Kidney epithelial cell (primary cell): Measurements from ENCODE around the gene SYVN1. TPM values are rescaled to one million over a fixed set of nuclear protein-coding genes. Genes with fewer than 3 reads are reported as not detected.
A peak's percentile ranks its signal among the peaks of the same experiment; 100 is the strongest.

Experiments used
- DNase-seq: peaks from one replicate; pipeline ENCODE4 v3.0.0-alpha.2; 2010; ENCODE audit warnings: low read depth
- H3K27me3 ChIP-seq: 2 replicates; pipeline ENCODE4 v1.6.0; 2011; ENCODE audit warnings: low read length; ENCODE audit not compliant: control insufficient read depth, insufficient read depth
- H3K36me3 ChIP-seq: 2 replicates; pipeline ENCODE4 v1.5.1; 2011; ENCODE audit warnings: low read length; ENCODE audit not compliant: control insufficient read depth, insufficient read depth
- H3K4me3 ChIP-seq: 2 replicates; pipeline ENCODE4 v1.5.1; 2011; ENCODE audit warnings: low read depth, mild to moderate bottlenecking, control low read depth, low read length
- CTCF ChIP-seq: IDR thresholded peaks from 2 replicates; pipeline ENCODE4 v1.5.1; 2011; ENCODE audit warnings: mild to moderate bottlenecking, moderate library complexity, low read length, control low read depth, inconsistent platforms; ENCODE audit not compliant: insufficient read depth, poor library complexity, severe bottlenecking
- total RNA-seq: library from RNA; depleted of rRNA; stranded (reverse); fragments of >200 nt; gene quantifications from 2 replicates; pipeline ENCODE4 v1.2.3, GENCODE V29; 2015

SYVN1 gene
- total RNA-seq, 1 donor from 2014 or later = 31.0 TPM

- Histone ChIP-seq H3K4me3 (no peak overlapping the region), H3K27me3 (no peaks in the 10 kb centered on the region), H3K36me3 (peaks cover 3% of the 10 kb centered on the region)
- TF ChIP-seq CTCF = no peak
- no peak for DNase-seq
Measured at GRCh38 chr11:65104628-65105027, 29.7 kb downstream of the SYVN1 start.

DNA sequence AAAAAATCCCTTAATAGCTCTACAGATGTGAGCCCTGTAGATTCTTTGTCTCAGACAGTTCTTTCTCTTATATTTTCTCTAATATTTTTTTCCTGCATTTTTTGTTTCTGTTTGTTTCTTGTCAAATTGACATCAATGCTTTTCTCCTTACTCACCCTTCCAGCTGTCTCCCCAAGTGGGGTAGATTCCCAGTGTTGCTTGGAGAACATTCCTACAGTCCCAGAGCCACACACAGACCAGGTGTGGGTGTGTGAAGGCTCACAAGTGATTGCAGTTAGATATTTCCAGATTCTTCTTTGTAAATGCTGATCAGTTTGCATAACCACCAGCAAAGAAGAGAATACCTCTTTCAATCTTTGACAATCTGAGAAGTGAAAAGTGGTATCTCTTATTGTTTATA is 30.8 kb downstream of the SYVN1 start:
- TF ChIP-seq CTCF = no peak
- no peaks in the 10 kb centered on the region for H3K27me3 ChIP-seq
- DNase-seq = no peak
- H3K4me3 ChIP-seq = no peak overlapping the region
- peaks cover 2% of the 10 kb centered on the region for H3K36me3 ChIP-seq

- no peaks in the 10 kb centered on the region for H3K27me3 ChIP-seq
Measured at GRCh38 chr11:65102142-65103095, 31.9 kb downstream of the SYVN1 start.

DNA sequence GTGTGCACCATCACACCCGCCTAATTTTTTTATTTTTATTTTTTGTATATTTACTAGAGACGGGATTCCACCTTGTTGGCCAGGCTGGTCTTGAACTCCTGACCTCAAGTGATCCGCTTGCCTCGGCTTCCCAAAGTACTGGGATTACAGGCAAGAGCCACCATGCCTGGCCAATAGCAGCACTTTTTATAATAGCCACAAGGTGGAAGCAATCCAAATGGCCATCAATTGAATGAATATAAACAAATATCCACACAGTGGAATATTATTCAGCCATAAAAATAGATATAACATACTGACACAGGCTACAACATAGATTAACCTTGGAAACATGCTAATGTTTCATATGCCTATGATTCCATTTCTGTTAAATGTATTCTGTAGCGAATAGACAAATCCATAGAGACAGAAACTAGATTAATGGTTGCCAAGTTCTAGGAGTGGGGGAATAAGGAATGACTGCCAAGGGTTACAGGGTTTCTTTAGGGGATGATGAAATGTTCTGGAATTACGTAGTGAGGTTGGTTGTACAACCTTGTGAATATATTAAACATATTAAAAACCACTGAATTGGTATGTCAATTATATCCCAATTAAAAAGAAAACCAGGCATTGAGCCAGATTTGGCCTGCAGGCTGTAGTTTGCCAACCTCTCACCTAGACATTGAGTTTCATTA is 33.5 kb downstream of the SYVN1 start:
- H3K36me3 ChIP-seq = peaks cover 2% of the 10 kb centered on the region
- H3K27me3 ChIP-seq = no peaks in the 10 kb centered on the region
- TF ChIP-seq CTCF = peak; percentile 8
- no peak for DNase-seq
- no peak overlapping the region for H3K4me3 ChIP-seq

More at GRCh38 chr11:65102142-65103095, 31.9 kb downstream of the SYVN1 start:
- no peak for TF ChIP-seq CTCF
- Histone ChIP-seq H3K4me3 (no peak overlapping the region), H3K36me3 (peaks cover 2% of the 10 kb centered on the region)
- no peak for DNase-seq

DNA sequence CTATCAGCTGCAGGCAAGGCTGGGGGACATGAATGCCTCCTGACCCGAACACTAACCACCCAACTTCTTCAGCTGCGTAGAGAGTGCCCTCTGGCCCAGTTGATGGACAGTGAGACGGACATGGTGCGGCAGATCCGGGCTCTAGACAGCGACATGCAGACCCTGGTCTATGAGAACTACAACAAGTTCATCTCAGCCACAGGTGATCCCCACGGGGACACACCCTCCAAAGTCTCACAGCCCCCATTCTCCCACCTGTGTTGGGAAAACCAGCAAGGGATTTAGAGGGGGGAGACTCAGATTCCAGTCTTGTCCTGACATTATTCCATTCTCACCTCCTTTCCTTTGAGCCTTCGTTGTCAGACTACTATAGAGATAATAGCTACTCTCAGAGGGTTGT is 37.4 kb downstream of the SYVN1 start:
- no peak for DNase-seq
- TF ChIP-seq CTCF = no peak
- no peaks in the 10 kb centered on the region for H3K27me3 ChIP-seq
- peak overlapping the region; percentile 67 for H3K4me3 ChIP-seq
- H3K36me3 ChIP-seq = no peaks in the 10 kb centered on the region
